Subcutaneous abdominal adipose tissue (tissue), 5 donors: ENCODE measurements around the gene GSTT2B.
"Not testable (repeated sequence)": the region's sequence is repeated elsewhere in the genome, so short reads cannot be mapped to it uniquely, and the experiment has no call there.

ENCODE experiments used
- H3K27ac ChIP-seq: one replicate; pipeline ENCODE4 v1.7.0; 2013; ENCODE audit warnings: low read depth, mild to moderate bottlenecking, inconsistent platforms, low read length, moderate library complexity
- H3K27me3 ChIP-seq, 5 donors: one replicate each; pipeline ENCODE4 v1.7.0; 2013; ENCODE audit warnings: low read length in 5 of 5, inconsistent platforms in 1 of 5; ENCODE audit not compliant: control insufficient read depth in 5 of 5, insufficient read depth in 4 of 5
- H3K36me3 ChIP-seq, 5 donors: one replicate each; pipeline ENCODE4 v1.7.0; 2013; ENCODE audit warnings: low read length in 5 of 5; ENCODE audit not compliant: control insufficient read depth in 5 of 5, insufficient read depth in 5 of 5
- H3K4me1 ChIP-seq, 5 donors: one replicate each; pipeline ENCODE4 v1.7.0; 2013; ENCODE audit warnings: low read length in 5 of 5, mild to moderate bottlenecking in 3 of 5, moderate library complexity in 1 of 5; ENCODE audit not compliant: control insufficient read depth in 5 of 5, insufficient read depth in 5 of 5
- H3K4me3 ChIP-seq, 5 donors: one replicate each; pipeline ENCODE4 v1.7.0; 2013; ENCODE audit warnings: low read length in 5 of 5, low read depth in 1 of 5
- H3K9ac ChIP-seq, 5 donors: one replicate each; pipeline ENCODE4 v1.7.0; 2013; ENCODE audit warnings: low read length in 5 of 5, mild to moderate bottlenecking in 4 of 5, moderate library complexity in 3 of 5
- H3K9me3 ChIP-seq, 5 donors: one replicate each; pipeline ENCODE4 v1.7.0; 2013; ENCODE audit warnings: low read length in 5 of 5; ENCODE audit not compliant: control insufficient read depth in 5 of 5
- donor health status: healthy.
- donor health status: healthy.
- donor health status: healthy.
- donor health status: healthy.
- donor health status: healthy.

GSTT2B gene

GRCh38 chr22:23969071-23969470 is 8.1 kb upstream of the GSTT2B start:
- Histone ChIP-seq H3K36me3 (peaks cover 0 to 30% (median 29%) of the 10 kb centered on the region in 5 donors), H3K4me1 (peaks cover 0 to 17% (median 12%) of the 10 kb centered on the region in 5 donors), H3K9ac (no peak overlapping the region), H3K27ac (no peak overlapping the region), H3K27me3 (no peaks in the 10 kb centered on the region), H3K9me3 (no peaks in the 10 kb centered on the region), H3K4me3 (no peak overlapping the region)

DNA sequence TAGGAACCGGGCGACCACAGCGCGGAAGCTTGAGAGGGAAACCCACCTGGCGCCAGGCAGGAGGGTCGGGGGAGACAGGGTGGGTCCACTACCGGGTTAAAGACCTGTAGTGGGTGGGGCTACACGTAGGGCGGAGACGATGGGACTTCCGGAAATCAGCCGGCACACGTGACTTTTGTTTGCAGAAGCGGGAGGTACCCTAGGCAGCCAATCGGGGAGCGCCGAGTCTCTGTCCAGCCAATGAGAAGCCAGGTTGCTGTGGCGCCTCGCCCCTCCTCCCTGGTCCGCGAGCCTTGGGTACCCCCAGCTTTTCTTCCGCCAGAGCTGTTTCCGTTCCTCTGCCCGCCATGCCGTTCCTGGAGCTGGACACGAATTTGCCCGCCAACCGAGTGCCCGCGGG is 5.6 kb upstream of the GSTT2B start, which contains the start of gene DDTL:
TSS of gene DDTL (plus strand) at position 321 of the 400 bp plus-strand sequence. CDS start at position 348, 27 bp downstream.
- Histone ChIP-seq H3K36me3 (peaks cover 0 to 26% (median 25%) of the 10 kb centered on the region in 5 donors), H3K4me1 (peaks cover 0 to 14% (median 10%) of the 10 kb centered on the region in 5 donors)
- not testable (repeated sequence) for H3K4me3 ChIP-seq, H3K27ac ChIP-seq, H3K9ac ChIP-seq, H3K27me3 ChIP-seq, H3K9me3 ChIP-seq

DNA sequence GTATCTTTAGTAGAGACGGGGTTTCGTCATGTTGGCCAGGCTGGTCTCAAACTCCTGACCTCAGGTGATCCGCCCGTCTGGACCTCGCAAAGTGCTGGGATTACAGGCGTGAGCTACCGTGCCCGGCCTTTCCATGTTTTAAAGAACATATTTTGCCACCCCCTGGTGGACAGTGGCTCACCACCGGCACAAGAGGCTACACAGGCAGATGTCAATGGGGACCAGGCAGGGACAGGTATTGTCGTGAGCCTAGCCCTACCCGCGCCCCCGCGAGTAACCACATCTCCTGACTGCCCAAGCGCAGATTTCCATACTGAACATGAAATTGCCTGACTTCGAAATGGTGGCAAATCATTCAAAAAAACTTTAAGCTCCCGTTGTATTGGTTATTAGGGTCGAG is 5.1 kb upstream of the GSTT2B start:
- H3K27ac ChIP-seq, H3K9me3 ChIP-seq, H3K9ac ChIP-seq, H3K27me3 ChIP-seq, H3K4me3 ChIP-seq: not testable (repeated sequence)
- peaks cover 0 to 14% (median 6%) of the 10 kb centered on the region in 5 donors for H3K4me1 ChIP-seq
- H3K36me3 ChIP-seq: peaks cover 0 to 22% (median 20%) of the 10 kb centered on the region in 5 donors

- not testable (repeated sequence) for H3K36me3 ChIP-seq, H3K4me1 ChIP-seq, H3K9me3 ChIP-seq, H3K27ac ChIP-seq, H3K9ac ChIP-seq, H3K27me3 ChIP-seq, H3K4me3 ChIP-seq
These were observed 4.6 kb downstream of the GSTT2B start for GRCh38 chr22:23956301-23956900.

GRCh38 chr22:23955886-23956285 is 5.1 kb downstream of the GSTT2B start:
- not testable (repeated sequence) for H3K4me1 ChIP-seq, H3K4me3 ChIP-seq, H3K36me3 ChIP-seq, H3K9me3 ChIP-seq, H3K9ac ChIP-seq, H3K27ac ChIP-seq, H3K27me3 ChIP-seq

GRCh38 chr22:23954991-23955305 is 6.0 kb downstream of the GSTT2B start:
- H3K4me3 ChIP-seq, H3K9ac ChIP-seq, H3K27ac ChIP-seq, H3K27me3 ChIP-seq, H3K4me1 ChIP-seq, H3K9me3 ChIP-seq, H3K36me3 ChIP-seq: not testable (repeated sequence)

DNA sequence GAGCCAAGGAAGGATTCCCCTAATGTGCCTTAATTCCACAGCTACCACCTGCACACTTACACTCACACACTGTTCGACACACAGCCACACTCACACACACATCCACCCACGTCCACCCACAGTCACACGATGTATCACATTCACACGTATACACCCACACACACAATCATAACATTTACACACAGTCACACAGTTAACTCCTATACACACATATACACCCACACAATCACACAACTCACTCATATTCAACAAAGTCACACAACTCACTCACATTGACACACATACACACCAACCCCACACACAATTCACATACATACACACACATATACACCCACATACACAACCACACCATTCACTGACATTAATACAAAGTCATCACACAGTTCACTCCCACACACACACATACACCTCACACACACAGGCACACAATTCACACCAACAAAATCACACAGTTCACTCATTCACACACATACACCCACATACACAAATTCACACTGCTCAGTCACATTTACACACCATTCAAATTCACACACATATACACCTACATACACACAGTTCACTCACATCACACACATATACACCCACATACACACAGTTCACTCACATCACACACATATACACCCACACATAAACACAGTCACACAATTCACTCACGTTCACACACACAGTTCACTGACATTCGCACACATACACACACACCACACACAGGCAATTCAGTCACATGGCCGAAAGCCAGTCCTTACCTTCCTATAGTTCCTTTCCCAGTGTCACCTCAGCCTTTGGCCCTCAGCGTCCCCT is 6.6 kb downstream of the GSTT2B start:
- not testable (repeated sequence) for H3K9me3 ChIP-seq, H3K9ac ChIP-seq, H3K36me3 ChIP-seq, H3K27me3 ChIP-seq, H3K4me3 ChIP-seq, H3K27ac ChIP-seq, H3K4me1 ChIP-seq

- not testable (repeated sequence) for H3K9me3 ChIP-seq, H3K4me3 ChIP-seq, H3K9ac ChIP-seq, H3K36me3 ChIP-seq, H3K27ac ChIP-seq, H3K4me1 ChIP-seq, H3K27me3 ChIP-seq
These were observed 7.5 kb downstream of the GSTT2B start for GRCh38 chr22:23953485-23953884.

DNA sequence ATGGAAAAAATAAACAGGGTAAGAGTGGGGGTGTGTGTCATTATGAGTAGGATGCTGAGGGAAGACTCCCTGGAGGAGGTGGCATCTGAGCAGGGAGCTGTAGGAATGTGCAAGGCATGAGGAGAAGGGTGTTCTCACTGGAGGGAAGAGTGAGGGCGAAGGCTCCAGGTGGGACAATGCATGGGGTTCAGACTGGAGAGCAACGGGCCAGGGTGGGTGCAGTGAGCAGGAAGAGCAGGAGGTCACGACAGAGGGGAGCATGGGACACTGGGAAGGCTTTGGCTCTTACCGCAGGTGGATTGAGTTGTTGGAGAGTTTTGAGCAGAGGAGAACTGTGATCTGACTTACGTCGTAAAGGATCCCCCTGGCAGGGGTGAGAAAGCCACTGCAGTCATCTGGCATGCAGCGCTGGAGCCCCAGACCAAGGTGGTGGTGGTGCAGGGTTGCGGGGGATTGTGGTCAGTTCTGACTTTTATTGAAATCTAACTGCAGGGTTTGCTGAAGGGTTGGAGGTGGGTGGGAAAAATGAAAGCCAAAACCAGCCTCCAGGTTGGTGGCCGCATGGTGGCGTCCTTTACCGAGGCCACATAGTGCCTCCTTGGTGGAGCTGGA is 8.1 kb downstream of the GSTT2B start:
- H3K36me3 ChIP-seq, H3K4me1 ChIP-seq, H3K9me3 ChIP-seq, H3K27me3 ChIP-seq, H3K27ac ChIP-seq, H3K4me3 ChIP-seq, H3K9ac ChIP-seq: not testable (repeated sequence)

DNA sequence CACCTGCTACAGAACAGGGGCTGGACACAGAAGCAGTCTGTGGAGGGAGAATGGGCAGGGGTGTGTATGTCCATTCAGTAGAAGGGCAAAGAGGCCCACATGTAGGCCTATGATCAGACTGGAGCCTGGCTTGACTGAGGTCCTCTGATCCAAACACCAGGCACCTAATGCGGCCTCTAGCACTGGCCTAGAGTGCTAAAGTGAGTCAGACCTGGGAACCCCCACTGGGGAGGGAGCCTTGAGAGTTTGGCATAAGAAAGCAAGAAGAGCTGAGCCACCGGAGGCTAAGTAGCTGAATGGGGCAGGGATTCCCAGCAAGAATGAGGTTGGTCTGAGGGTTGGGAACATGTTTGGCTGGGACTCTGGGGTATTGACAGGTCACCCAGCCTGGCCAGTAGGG is 9.6 kb downstream of the GSTT2B start:
- H3K36me3 ChIP-seq, H3K9ac ChIP-seq, H3K27me3 ChIP-seq, H3K4me3 ChIP-seq, H3K9me3 ChIP-seq, H3K27ac ChIP-seq, H3K4me1 ChIP-seq: not testable (repeated sequence)
